Testis (tissue), 3 donors: ENCODE measurements around the gene CBLN3. TPM values are rescaled to one million over a fixed set of nuclear protein-coding genes. Genes with fewer than 3 reads are reported as not detected.

Experiments used
- DNase-seq: peaks from one replicate; pipeline ENCODE4 v3.0.0-alpha.2; 2019
- H3K27ac ChIP-seq, 2 donors: fragments of 200-600 bp; sonication (generic); one replicate each; pipeline ENCODE4 v1.5.1; 2019
- H3K27me3 ChIP-seq: fragments of 200-600 bp; sonication (generic); one replicate; pipeline ENCODE4 v1.5.1; 2019
- H3K36me3 ChIP-seq: fragments of 200-600 bp; sonication (generic); one replicate; pipeline ENCODE4 v1.5.1; 2017; ENCODE audit warnings: low read depth; ENCODE audit errors: missing control alignments
- H3K4me1 ChIP-seq: fragments of 200-600 bp; sonication (generic); one replicate; pipeline ENCODE4 v1.5.1; 2019
- H3K4me3 ChIP-seq, 2 donors: fragments of 200-600 bp; sonication (generic); one replicate each; pipeline ENCODE4 v1.5.1; 2017 to 2019
- H3K9me3 ChIP-seq: fragments of 200-600 bp; sonication (generic); one replicate; pipeline ENCODE4 v1.5.1; 2017
- CTCF ChIP-seq, 3 experiments: fragments of 450-650 bp in 2 of 3; fragments of 200-600 bp in 1 of 3; sonication (generic) in 1 of 3; IDR thresholded peaks; one replicate each; pipeline ENCODE4 v1.5.1; 2016 to 2019; ENCODE audit warnings: antibody characterized with exemption in 3 of 3, mild to moderate bottlenecking in 2 of 3, moderate library complexity in 1 of 3
- POLR2A ChIP-seq: fragments of 450-650 bp; IDR thresholded peaks from one replicate; pipeline ENCODE4 v1.6.1; 2017; ENCODE audit warnings: antibody characterized with exemption, mild to moderate bottlenecking, moderate library complexity
- WGBS, 2 donors: methylation state at CpG; one replicate each; pipeline ENCODE4 v1.1.5; 2018; 5-methylcytosine and 5-hydroxymethylcytosine counted together
- intact Hi-C: fragments of 100-400 bp; cut with DNase I; formaldehyde crosslinking; loops from one replicate; pipeline ENCODE4 v1.15.1; 2023; ENCODE audit warnings: low total_unique reads
- polyA plus RNA-seq: library from polyadenylated mRNA; stranded (reverse); fragments of 350-450 nt; fragmentation: Illumina TruSeq; extraction: RNeasy Lipid Tissue Mini Kit (QIAGEN cat#74804); gene quantifications from one replicate; pipeline ENCODE4 v1.2.3, GENCODE V29; 2014; ENCODE audit warnings: low read depth, low replicate concordance; ENCODE audit not compliant: insufficient read depth
- total RNA-seq, 2 donors: library from RNA; depleted of rRNA; stranded (reverse); fragments of >200 nt; gene quantifications; one replicate each; pipeline ENCODE4 v1.2.3, GENCODE V29; 2016

Gene CBLN3
- total and polyA plus RNA-seq, 3 donors from 2014 or later, result 9.0 to 17.0 (median 13.5) TPM

GRCh38 chr14:24442240-24443052 lies 13.0 kb upstream of the CBLN3 start, which contains the start of gene SDR39U1:
Gene SDR39U1, minus strand, starts transcription at chr14:24442776. Its CDS starts 7 bp downstream, at chr14:24442769.
- TF ChIP-seq POLR2A (peak; percentile 71), CTCF (IDR thresholded peaks at IDR 0.05) (peak in 1 of 3 experiments; percentile 6)
- Histone ChIP-seq H3K27me3 (no peaks in the 10 kb centered on the region), H3K4me1 (peaks cover 17% of the 10 kb centered on the region), H3K36me3 (no peaks in the 10 kb centered on the region), H3K4me3 (peak within 1 kb of the TSS; percentile 70 to 84), H3K9me3 (no peaks in the 10 kb centered on the region), H3K27ac (peak within 1 kb of the TSS; percentile 93 to 96)
- intact Hi-C loops, result no loop called here
- peak; percentile 98 for DNase-seq
- WGBS, 2 donors, result 0 to 1% methylated on average over 29 to 50 of the region's 52 CpGs

- TF ChIP-seq CTCF (IDR thresholded peaks at IDR 0.05), result no peak
- TF ChIP-seq POLR2A, result no peak
- DNase-seq, result no peak
- peak overlapping the region; percentile 93 to 96 for H3K27ac ChIP-seq
- H3K4me1 ChIP-seq, result peaks cover 17% of the 10 kb centered on the region
- no peaks in the 10 kb centered on the region for H3K9me3 ChIP-seq
- peak overlapping the region; percentile 70 to 84 for H3K4me3 ChIP-seq
- WGBS, 2 donors, result 1 to 2% methylated on average over 7 to 12 of the region's 12 CpGs
- no peaks in the 10 kb centered on the region for H3K27me3 ChIP-seq
- intact Hi-C loops, result no loop called here
- H3K36me3 ChIP-seq, result no peaks in the 10 kb centered on the region
Observed at GRCh38 chr14:24441904-24442239, 12.4 kb upstream of the CBLN3 start.

GRCh38 chr14:24441485-24441884 lies 12.0 kb upstream of the CBLN3 start:
- H3K4me3 ChIP-seq, result peak overlapping the region in 1 of 2 donors; percentile 84
- no peaks in the 10 kb centered on the region for H3K36me3 ChIP-seq
- peaks cover 19% of the 10 kb centered on the region for H3K4me1 ChIP-seq
- intact Hi-C loops, result no loop called here
- H3K27ac ChIP-seq, result peak overlapping the region; percentile 93 to 96
- TF ChIP-seq CTCF (IDR thresholded peaks at IDR 0.05) (no peak), POLR2A (no peak)
- no peak for DNase-seq
- no peaks in the 10 kb centered on the region for H3K27me3 ChIP-seq
- WGBS, 2 donors, result 37 to 50% methylated on average over 5 of the region's 5 CpGs
- H3K9me3 ChIP-seq, result no peaks in the 10 kb centered on the region

- Histone ChIP-seq H3K4me1 (peaks cover 22% of the 10 kb centered on the region), H3K4me3 (no peak overlapping the region), H3K9me3 (no peaks in the 10 kb centered on the region), H3K27me3 (no peaks in the 10 kb centered on the region), H3K27ac (peak overlapping the region; percentile 8 to 93), H3K36me3 (no peaks in the 10 kb centered on the region)
- TF ChIP-seq POLR2A, result no peak
- no peak for TF ChIP-seq CTCF (IDR thresholded peaks at IDR 0.05)
- 77 to 92% methylated on average over 8 of the region's 8 CpGs for WGBS, 2 donors
- DNase-seq, result no peak
- intact Hi-C loops, result no loop called here
Observed at GRCh38 chr14:24440606-24441399, 11.3 kb upstream of the CBLN3 start.
